G401.6 (cell line): Measurements from ENCODE around the gene MAPK6.
"Not testable (repeated sequence)": the region's sequence is repeated elsewhere in the genome, so short reads cannot be mapped to it uniquely, and the experiment has no call there.

Source experiments
- FAIRE-seq: peaks from 2 replicates; lab custom pipeline; 2012; peaks lifted over from hg19 to GRCh38; lab: Jason Lieb, UNC

Gene MAPK6

DNA sequence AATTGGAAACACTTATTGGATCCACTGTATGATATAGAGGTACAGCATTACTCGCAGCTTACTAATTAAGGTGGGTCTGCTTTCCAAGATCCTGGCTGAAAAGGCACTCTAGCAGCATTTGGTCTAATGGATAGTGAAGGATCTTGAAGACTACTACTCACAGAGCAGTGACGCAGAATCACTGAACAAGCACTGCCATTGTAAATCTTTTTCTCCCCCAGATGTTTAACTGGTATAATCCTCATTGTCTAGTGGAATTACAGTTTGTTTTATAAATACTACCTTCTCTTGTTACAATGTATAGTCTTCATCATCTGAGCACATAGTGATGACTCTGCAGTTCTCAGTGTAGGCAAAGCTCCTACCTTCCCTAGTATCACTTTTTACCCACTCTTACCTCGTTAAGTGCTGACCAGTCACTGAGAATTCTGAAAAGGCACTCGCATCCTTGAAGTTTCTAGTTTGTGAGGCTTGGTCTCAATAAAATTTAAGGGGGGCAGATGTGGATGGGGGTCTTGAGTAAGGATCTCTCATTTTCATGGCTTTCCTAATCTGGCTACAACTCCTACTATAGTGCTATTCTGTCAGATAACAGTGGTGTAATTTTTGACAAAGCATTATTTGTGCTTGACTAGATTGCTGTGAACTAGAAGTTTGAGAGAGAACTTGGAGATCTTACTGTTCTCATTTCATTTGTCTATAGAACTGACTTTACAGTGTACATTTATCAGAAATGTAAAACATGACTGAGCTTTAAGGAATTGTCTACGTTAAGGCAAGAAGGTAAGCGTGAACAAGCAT lies 23.2 kb downstream of the MAPK6 start:
- no peak for FAIRE-seq

DNA sequence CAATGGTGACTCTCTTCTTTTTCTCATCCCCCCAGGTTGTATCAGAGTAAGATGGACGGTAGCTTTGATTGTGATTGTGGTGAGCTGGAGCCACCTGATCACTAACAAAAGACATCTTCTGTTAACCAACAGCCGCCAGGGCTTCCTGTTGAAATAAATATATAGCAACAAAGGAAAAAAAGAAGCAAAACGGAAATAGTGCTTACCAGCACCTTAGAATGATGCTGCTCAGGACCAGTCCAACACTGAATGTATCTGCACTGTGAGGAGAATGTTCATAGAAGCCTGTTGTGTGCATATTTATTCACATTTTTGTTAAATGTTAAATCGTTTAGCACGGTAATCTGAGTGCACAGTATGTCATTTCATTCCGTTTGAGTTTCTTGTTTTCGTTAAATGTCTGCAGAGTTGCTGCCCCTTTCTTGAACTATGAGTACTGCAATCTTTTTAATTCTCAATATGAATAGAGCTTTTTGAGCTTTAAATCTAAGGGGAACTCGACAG lies 26.8 kb downstream of the MAPK6 start:
- FAIRE-seq = not testable (repeated sequence)

DNA sequence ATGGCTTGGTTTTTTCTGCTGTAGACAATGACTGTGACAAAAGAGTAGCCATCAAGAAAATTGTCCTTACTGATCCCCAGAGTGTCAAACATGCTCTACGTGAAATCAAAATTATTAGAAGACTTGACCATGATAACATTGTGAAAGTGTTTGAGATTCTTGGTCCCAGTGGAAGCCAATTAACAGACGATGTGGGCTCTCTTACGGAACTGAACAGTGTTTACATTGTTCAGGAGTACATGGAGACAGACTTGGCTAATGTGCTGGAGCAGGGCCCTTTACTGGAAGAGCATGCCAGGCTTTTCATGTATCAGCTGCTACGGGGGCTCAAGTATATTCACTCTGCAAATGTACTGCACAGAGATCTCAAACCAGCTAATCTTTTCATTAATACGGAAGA lies 27.5 kb downstream of the MAPK6 start:
- FAIRE-seq = not testable (repeated sequence)

DNA sequence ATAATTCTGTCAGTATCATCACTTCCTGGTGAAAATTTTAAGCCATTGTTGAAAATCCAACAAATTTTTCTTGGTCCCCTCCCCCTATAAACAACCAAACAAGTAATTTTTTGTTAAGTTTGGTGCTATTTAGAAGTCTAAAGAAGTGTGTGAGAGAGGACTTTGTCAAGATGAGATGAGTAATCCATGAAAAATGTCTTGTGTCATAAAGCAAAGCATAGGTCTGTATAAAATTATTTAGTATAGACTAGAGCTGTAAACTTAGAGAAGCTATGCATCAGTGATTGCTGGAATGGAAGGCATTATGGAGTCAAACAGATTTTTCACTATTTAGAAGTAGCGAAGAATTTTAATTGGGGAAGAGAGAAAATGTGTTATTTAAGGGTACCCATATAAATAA lies 31.4 kb downstream of the MAPK6 start:
- FAIRE-seq = no peak

DNA sequence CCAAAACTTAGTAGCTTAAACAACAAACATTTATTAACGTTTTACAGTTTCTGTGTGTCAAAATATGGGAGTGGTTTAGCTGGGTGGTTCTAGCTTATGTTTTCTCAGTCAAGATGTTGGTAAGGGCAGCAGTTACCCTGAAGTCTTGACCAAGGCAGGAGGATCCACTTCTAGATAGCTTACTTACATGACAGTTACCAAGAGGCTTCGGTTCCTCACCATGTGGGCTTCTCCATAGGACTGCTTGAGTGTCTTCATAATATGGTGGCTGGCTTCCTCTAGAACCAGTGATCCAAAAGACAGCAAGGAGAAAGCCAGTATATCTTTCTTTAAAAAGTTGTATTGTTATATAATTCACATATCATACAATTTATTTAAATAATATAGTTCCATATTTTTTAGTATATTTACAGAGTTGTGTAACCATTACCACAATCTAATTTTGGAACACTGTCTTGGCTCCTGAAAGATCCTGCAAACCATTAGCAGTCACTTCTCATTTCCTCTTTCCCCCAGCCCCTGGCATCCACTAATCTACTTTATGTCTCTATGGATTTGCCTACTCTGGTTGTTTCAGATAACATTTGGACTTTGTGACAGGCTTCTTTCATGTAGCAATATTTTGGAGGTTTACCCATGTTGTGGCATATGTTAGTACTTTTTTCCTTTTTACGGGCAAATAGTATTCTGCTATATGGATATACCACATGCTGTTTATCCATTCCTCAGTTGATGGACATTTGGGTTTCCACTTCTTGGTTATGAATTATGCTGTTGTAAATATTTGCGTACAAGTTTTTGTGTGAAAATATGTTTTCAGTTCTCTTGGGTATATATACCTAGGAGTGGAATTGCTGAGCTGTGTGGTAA lies 33.3 kb downstream of the MAPK6 start:
- FAIRE-seq = no peak

DNA sequence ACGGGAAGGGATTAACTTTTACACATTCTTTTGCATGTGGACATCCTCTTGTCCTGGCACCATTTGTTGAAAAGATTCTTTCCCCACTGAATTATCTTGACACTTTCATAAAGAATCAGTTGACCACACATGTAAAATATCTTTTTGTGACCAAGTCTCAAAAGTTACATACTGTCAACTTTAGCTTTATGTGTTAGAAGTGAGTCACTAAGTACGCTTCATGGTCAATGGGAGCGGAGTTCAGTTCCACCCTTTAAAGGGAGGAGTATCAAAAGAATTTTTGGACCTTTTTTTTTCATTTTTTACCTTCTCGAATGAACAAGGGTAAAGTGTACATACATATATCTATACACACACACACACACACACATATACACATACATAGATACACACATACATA lies 35.4 kb downstream of the MAPK6 start:
- no peak for FAIRE-seq

DNA sequence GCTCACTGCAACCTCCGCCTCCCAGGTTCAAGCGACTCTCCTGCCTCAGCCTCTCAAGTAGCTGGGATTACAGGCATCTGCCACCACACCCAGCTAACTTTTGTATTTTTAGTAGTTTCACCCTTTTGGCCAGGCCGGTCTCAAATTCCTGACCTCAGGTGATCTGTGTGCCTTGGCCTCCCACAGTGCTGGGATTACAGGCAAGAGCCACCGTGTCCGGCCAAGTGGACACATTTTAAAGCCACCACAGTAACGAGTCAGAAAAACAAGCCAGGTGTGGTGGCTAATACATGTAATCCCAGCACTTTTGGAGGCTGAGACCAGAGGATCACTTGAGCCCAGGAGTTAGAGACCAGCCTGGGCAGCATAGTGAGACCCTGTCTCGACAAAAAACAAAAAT lies 35.8 kb downstream of the MAPK6 start:
- not testable (repeated sequence) for FAIRE-seq

DNA sequence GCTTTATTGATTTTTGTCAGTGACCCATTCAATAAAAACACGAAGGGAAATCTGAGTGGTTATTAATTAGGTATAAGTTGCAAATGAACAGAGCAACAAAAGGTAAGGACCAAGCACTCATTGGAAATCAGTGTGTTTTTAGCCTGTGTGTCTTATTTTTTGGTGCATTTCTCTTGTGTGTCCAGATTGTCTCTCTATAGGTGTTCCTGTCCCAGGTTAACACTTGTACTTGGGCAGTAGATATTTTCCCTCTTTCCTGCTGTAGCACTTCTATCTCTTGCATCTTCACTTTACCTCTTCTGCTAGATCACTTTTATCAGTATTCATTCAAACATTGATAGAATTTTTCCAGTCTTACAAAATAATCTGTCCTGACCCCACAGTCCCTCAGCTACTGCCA lies 37.0 kb downstream of the MAPK6 start:
- FAIRE-seq = no peak

DNA sequence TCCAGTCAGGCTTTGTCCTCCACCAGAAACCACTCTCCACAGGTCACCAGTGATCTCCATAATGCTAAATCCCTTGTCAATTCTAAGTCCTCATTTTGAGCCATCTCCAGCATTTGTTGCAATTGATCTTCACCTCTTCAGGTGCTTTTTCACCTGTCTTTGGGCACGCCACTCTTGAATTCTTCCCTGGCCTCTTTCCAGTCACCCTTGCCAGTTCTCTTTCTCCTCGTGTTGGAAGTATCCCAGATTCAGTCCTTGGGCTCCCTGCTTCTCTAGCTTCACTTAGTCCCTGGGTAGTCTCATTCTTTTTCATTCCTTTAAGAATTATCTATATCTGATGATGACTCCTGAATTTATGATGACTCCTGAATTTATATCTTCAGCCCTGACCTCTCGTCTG lies 37.5 kb downstream of the MAPK6 start:
- FAIRE-seq = no peak

DNA sequence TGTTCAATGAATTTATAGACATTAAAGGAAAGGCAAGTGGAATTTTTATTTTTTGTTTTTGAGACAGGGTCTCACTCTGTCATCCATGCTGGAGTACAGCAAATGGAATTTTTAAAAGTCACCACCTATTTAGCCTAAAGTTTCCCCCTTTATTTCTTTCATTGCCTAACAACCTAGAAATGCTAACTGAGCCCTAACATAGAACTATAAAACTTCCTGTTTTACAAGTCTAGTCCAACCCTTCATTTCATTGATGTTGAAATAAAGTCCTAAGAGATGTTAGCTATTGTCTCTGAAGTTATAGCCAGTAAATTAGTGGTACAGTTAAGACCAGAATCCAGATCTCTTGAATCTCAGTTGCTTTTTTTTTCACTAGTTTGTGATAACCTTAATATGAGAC lies 39.0 kb downstream of the MAPK6 start:
- FAIRE-seq = no peak

DNA sequence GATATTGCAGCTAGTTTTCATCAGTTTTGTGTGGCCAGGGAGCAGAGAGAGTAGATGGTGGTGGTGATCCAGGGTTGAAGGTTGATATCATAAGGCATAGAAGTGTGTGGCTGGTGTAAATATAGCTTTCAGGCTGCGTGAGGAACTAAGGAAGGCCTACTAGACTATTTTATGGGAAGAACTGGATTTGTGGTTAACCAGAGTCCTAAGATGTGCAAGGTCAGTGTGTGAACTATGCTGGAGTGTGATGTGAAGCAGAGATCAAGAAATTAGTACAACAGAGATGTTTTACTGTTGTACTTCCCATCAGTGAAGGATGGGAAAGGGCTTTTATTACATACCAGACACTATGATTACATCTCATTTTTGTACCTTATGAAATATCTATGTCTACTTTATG lies 41.5 kb downstream of the MAPK6 start:
- no peak for FAIRE-seq

DNA sequence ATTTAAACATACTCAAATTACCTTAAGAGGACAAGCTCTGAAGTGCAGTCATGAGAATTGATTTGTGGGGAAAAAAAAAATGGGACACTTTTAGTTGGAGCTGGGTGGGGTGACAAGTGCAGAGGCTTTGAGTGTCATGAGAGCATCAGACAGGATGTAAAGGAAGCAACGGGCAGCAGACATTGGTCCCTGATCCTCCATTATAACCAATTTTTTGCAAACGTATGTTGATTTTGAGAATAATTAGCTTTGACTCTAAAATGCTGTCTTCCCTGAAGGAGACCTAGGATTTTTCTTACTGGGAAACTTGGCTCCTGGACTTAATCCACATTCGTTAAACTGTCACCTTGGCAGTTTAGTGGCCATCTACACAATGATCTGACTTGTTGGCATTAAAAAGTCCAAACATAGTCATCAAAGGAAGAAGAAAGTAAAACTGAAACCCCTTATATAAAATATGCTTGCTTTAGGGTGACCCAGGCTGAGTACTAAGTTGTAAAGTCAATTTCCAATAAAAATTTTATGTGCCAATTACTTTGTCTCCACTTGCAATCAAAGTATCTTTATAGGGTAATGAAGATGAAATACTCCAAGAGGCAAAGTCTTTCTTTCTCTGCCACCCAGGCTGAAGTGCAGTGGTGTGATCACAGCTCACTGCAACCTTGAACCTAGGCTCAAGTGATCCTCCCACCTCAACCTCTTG lies 48.0 kb downstream of the MAPK6 start:
- FAIRE-seq = no peak

DNA sequence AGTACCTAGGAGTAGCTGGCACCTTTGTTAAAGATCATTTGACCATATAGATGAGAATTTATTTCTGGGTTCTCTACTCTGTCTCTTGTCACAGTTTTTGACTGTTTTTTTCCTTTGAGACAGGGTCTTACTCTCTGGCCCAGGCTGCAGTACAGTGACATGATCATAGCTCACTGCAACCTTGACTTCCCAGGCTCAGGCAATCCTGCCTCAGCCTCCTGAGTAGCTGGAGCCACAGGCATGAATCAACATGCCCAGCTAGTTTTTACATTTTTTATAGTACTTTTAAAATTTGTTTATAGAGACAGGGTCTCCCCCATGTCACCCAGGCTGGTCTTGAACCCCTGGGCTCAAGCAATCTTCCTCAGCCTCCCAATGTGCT lies 48.5 kb downstream of the MAPK6 start:
- FAIRE-seq = no peak

DNA sequence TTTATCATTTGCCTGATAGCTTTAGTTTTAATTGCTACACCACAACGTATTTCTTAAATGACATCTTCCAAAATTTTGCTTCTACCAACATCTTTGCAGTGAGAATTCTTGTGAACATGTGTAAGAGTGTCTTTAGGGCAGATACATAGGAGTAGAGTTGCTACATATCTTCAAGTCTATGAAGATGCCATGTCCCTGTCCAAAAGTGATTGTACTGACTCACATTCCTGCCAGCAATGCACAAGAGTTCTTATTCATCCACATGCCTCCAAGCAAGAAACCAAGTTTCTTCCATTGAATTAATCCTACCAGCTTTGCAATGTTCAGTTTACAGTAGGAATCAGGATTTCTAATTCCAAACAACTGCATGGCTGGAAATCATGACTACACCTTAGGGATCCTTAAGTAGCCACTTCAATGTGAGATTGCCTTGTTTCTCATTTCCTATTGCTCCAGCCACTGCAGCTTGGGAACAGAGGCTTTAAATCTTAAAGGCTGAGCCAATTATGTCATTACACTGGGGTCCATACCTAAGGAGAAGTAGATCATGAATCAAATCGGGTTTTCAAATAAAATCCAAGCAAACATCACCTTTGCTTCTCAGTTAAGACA lies 49.1 kb downstream of the MAPK6 start:
- FAIRE-seq = no peak

DNA sequence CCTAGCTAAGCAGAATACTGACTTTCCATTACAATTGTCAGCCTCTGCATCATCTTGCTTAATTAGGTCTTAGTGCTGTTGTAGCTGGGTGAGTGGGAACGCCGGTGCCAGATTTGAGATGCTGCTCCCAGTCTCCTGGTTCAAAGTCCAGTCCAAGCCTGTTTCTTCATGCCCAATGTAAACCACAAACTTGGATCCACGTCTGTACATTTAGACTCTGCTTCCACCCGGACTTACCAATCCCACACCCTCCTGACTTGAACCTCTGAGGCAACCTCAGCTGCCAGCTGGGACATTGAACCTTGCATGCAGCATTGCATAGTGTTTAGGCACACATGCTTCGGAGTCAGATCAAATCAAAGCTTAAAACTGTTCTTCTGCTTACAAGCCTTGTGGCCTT lies 50.5 kb downstream of the MAPK6 start:
- no peak for FAIRE-seq

DNA sequence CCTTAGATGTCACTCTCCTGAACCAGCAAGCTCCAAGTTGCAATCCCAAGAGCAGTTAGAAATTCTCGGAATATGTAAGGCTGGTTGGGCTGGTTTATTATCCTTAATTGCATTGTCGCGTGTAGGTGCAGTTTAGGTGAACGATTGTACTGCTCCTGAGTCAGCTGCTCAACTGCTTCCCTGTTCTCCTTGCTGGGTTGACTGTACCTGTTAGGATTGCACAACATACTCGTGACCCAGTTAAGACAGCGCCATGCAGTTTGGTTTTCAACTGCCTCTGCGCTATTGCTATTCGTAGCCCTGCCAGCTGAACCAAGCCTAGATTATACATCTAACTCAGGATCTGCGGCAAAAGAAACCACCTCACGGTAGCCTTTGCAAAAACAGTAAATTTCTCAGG lies 52.6 kb downstream of the MAPK6 start:
- FAIRE-seq = no peak

DNA sequence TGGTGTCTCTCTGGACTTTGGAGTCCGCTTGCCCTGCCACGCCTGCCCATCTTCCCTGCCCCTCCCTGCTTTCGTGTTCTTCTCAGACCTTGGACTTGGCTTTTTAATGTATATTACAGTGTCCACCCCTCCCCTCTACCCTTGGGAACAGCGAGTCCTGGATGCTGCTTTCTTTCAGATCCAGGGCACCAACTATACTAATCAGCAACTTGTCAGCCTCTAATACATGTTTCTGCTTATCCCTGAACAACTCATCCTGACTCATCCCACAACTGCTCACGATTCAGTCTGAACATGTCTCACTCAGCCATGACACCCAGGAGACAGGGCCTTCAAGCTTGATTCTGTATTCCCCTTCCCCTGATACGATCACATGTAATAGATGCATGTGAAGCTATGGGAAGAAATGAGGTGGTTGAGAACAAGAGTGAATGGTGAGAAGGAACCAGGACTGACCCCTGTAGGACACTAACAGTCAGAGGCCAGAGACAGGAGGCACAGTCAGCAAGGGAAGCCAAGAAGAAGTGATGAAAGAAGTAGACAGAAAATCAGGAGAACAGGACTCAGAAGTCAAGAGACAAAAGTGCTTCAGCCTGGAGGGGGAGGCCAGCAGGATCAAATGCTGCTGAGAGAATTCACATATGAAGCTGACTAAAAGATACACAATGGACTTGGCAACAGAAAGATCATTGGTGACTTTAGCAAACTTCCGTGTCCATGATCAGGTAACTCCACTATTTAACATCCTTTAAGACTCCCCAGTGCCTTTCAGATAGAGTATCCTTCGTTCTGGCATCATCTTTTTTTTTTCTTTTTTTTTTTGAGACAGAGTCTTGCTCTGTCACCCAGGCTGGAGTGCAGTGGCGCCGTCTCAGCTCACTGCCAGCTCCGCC lies 58.1 kb downstream of the MAPK6 start:
- no peak for FAIRE-seq

DNA sequence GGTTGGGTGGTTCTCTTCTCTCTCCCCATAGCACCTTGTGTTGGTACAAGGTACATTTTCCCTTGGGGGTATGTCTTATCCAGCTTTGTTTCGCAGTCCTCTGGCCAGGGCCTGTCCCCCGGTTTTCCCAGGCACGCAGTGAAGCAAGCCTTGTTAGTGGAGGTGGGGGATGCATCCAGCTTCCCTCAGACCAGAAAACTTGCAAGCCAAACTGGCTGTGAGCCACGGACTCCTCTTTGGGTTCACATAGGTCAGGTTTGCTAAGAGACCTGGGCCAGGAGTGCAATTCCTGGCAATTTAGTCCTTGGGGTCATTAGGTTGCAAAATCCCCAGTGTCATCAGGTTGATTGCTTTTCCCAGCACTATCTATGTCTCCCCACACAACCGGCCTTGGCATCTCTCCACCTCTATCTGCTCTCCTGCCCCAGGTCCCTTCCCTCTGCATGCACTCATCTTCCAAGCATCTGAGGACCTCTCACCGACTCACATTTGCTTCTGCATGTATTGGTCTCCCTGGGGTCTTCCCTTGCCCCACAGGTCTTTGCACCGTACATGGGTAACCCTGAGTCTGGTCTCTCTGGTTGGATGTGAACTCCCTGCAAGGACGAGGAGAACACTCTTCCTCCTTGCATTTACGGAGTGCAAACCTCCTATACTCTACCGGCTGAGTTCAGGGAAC lies 59.3 kb downstream of the MAPK6 start:
- no peak for FAIRE-seq

DNA sequence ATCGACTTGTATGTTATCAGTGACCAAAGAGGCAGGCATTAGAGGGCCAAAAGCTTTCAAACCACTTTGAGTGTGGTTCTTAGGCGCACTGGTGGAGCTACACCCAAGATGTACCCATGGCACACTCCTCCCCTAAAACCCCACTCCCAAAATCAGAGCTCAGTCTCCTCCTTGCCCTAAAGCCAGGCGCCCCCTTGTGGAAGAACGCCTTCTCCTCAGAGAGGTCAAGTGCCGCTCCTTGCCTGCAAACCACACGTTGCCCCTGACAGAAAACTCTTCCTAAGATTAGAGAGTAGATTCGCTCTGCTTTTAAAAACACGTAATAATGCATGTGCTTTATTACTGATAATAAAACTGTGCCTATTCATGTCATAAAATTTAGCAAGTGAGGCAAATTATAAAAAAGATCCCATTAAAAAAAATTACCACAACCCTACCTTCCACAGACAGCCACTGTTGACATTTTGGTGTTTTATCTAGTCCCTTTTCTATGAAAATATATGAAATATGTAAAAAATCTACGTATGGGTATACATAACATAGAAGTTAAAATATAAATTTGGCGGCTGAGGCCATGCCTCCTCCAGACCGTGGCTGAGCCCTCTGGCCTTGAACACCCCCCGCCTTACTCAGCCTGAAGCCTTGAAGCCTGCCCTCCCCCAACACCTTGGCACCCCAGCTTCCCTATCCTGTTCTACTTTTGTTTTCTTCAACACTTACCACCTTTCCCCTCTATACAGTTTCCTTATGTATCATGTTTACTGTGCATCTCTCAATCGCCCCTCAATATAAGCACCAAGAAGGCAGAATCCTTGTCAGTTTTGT lies 60.1 kb downstream of the MAPK6 start:
- FAIRE-seq = no peak

DNA sequence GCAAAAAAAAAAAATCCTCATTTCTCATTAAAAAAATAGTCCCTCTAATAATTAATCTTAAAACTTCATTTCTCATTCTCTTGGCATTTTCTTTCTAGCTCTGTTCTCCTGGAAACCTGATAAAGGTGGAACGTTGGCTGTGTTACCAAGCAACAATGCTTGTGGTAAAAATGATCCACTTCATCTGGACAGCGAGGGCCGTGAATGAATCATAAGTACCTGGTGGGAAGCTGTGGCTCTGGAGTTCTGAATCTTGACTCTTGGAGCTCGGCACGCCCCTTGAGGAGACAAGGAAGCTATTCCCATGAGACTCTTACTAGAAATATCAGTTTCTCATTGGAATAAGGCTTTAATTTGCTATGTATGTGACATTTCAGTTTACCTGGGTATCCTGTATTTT lies 61.0 kb downstream of the MAPK6 start:
- FAIRE-seq = no peak
